ENCODE measurements around the gene DEUP1.

DEUP1 gene

GRCh38 chr11:93481279-93481678 is 150.7 kb downstream of the DEUP1 start:
- DNase-seq = no peak

GRCh38 chr11:93481696-93482095 is 151.2 kb downstream of the DEUP1 start:
- no peak for DNase-seq

GRCh38 chr11:93482556-93482955 is 152.0 kb downstream of the DEUP1 start:
- DNase-seq = no peak

- no peak for DNase-seq
These were observed 154.2 kb downstream of the DEUP1 start for GRCh38 chr11:93484716-93485115.

GRCh38 chr11:93485983-93486382 is 155.4 kb downstream of the DEUP1 start:
- no peak for DNase-seq

GRCh38 chr11:93487032-93487483 is 156.5 kb downstream of the DEUP1 start:
- no peak for DNase-seq
